ENCODE results near the gene PTGR3. TPM values are rescaled to one million over a fixed set of nuclear protein-coding genes. Genes with fewer than 3 reads are reported as not detected.

The PTGR3 gene
- total and polyA plus RNA-seq, 8 donors: 7.2 to 23.0 (median 18.1) TPM

DNA sequence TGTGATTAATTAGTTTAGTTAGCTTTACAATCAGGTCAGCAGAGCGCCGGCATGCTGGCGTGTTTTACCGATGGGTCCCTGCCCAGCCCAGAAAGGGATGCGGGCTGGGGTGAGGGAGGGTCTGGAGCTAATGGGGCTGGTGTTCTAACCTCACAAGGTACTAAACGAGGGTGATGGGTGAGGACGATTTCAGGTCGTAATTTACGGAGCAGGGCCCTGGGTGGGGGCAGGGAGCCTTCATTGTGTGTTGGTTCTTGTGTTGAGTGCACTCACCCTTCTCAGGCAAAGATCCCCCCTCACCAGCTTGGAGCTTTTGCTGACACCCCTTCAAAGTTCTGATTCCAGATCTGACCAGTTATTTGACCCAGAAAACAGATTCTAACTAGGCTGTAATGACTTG is 39.5 kb downstream of the PTGR3 start:
- Histone ChIP-seq H3K27ac (no peak overlapping the region), H3K9me3 (no peaks in the 10 kb centered on the region), H3K4me3 (no peak overlapping the region), H3K27me3 (no peaks in the 10 kb centered on the region), H3K36me3 (no peaks in the 10 kb centered on the region), H3K4me1 (no peaks in the 10 kb centered on the region)
- no peak for FAIRE-seq
- 44 to 49% methylated on average over 9 of the region's 9 CpGs for WGBS, 2 donors
- no peak for DNase-seq
- intact Hi-C loops (cut with DNase I): no loop called here
- TF ChIP-seq, protein P1, sequence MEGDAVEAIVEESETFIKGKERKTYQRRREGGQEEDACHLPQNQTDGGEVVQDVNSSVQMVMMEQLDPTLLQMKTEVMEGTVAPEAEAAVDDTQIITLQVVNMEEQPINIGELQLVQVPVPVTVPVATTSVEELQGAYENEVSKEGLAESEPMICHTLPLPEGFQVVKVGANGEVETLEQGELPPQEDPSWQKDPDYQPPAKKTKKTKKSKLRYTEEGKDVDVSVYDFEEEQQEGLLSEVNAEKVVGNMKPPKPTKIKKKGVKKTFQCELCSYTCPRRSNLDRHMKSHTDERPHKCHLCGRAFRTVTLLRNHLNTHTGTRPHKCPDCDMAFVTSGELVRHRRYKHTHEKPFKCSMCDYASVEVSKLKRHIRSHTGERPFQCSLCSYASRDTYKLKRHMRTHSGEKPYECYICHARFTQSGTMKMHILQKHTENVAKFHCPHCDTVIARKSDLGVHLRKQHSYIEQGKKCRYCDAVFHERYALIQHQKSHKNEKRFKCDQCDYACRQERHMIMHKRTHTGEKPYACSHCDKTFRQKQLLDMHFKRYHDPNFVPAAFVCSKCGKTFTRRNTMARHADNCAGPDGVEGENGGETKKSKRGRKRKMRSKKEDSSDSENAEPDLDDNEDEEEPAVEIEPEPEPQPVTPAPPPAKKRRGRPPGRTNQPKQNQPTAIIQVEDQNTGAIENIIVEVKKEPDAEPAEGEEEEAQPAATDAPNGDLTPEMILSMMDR (IDR thresholded peaks at IDR 0.05): no peak
- ATAC-seq: no peak

- Histone ChIP-seq H3K9me3 (no peaks in the 10 kb centered on the region), H3K27ac (no peak overlapping the region), H3K4me3 (no peak overlapping the region), H3K27me3 (no peaks in the 10 kb centered on the region), H3K4me1 (no peaks in the 10 kb centered on the region), H3K36me3 (no peaks in the 10 kb centered on the region)
- no peak for DNase-seq
- intact Hi-C loops (cut with DNase I): no loop called here
- ATAC-seq: no peak
- TF ChIP-seq, protein P1 (IDR thresholded peaks at IDR 0.05): no peak
- 69 to 79% methylated on average over 7 of the region's 7 CpGs for WGBS, 2 donors
- FAIRE-seq: no peak
Observed at GRCh38 chr18:75168619-75169018, 40.3 kb downstream of the PTGR3 start.

DNA sequence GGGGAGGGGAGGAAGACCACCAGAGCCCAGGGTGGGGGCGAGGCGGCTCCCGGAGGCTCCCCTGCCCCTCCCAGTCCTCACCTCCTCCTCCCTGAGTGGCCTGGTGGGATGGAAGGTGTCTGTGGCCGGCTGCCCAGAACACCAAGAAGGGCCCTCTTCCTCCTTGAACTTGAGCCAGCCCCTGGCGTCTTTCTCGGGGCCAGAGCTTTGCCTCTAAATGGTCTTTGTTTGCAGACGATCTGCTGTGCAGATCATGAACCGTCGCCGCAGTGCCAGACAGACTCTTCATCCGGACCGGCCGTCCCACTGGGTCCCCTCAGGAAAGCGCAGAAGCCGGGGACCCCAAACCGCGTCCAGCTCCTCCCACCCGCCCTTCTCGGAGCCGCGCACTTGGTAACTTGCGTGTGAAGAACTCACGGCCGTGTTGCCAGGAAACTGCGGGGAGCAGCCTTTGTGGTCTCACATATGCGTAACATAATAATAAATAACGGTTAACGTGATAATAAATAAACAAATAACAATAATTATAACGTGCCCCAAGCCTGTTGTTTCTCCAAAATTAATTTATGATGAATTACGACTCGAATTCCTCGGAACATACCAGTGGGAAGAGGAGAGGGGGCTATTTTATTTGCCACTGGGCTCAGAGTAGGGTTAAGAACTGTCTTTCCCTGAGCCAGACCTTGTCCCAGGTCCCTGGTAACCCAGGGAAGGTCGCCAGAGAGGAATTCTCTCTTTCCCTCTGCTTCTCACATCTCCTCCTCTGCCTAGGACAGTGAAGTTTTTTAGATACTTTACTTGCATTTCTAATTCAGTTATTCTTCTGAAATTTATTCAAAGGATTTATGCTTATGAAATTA is 41.0 kb downstream of the PTGR3 start:
- no peaks in the 10 kb centered on the region for H3K27me3 ChIP-seq
- FAIRE-seq (no peak), DNase-seq (no peak), ATAC-seq (no peak)
- TF ChIP-seq, protein P1 (IDR thresholded peaks at IDR 0.05): no peak
- intact Hi-C loops (cut with DNase I): no loop called here
- H3K9me3 ChIP-seq: no peaks in the 10 kb centered on the region
- no peak overlapping the region for H3K4me3 ChIP-seq
- no peaks in the 10 kb centered on the region for H3K36me3 ChIP-seq
- H3K4me1 ChIP-seq: no peaks in the 10 kb centered on the region
- H3K27ac ChIP-seq: no peak overlapping the region
- WGBS, 2 donors: 71 to 73% methylated on average over 33 of the region's 33 CpGs

- H3K27me3 ChIP-seq: no peaks in the 10 kb centered on the region
- no peak overlapping the region for H3K27ac ChIP-seq
- FAIRE-seq: no peak
- no peak overlapping the region for H3K4me3 ChIP-seq
- no peaks in the 10 kb centered on the region for H3K9me3 ChIP-seq
- no peak for DNase-seq
- no peak for ATAC-seq
- H3K4me1 ChIP-seq: no peaks in the 10 kb centered on the region
- TF ChIP-seq, protein P1 (IDR thresholded peaks at IDR 0.05): no peak
- intact Hi-C loops (cut with DNase I): no loop called here
- H3K36me3 ChIP-seq: no peaks in the 10 kb centered on the region
- WGBS, 2 donors: 74 to 82% methylated on average over 10 of the region's 10 CpGs
Observed at GRCh38 chr18:75167137-75167536, 41.8 kb downstream of the PTGR3 start.

DNA sequence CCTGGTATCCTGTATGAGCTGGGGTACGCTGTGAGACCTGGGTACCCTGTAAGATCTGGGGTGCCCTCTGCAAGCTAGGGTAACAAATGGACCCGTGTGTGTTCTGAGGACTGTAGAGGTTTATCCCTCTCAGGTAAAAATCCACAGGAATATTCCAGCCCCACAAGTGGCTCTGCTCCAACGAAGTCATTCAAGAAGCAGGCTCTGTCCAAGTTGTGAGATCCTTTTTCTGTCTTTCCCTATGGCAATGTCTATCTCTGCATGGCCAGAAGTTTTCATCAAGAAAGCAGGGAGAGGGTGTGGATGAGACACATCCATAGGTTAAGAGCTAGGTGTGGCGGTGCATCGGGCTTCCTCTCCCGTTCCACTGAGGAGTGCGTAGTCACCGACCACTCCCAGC is 43.0 kb downstream of the PTGR3 start:
- no peak for FAIRE-seq
- Histone ChIP-seq H3K9me3 (no peaks in the 10 kb centered on the region), H3K4me3 (no peak overlapping the region), H3K4me1 (no peaks in the 10 kb centered on the region), H3K27me3 (no peaks in the 10 kb centered on the region), H3K27ac (no peak overlapping the region), H3K36me3 (no peaks in the 10 kb centered on the region)
- ATAC-seq: no peak
- TF ChIP-seq, protein P1 (IDR thresholded peaks at IDR 0.05): no peak
- DNase-seq: no peak
- intact Hi-C loops (cut with DNase I): no loop called here
- WGBS, 2 donors: 85% methylated on average over 8 of the region's 8 CpGs

Measured in pancreas (tissue), 10 donors.